Parathyroid adenoma (tissue), 2 donors: ENCODE results near the gene ONECUT3.

Experiments
- H2AFZ ChIP-seq: fragments of 300-600 bp; sonication (generic); one replicate; pipeline ENCODE4 v1.7.0; 2017; ENCODE audit warnings: antibody characterized with exemption, mild to moderate bottlenecking
- H3K27ac ChIP-seq: fragments of 300-600 bp; sonication (generic); one replicate; pipeline ENCODE4 v1.7.0; 2017
- H3K27me3 ChIP-seq: fragments of 300-600 bp; sonication (generic); one replicate; pipeline ENCODE4 v1.7.0; 2017; ENCODE audit warnings: low read length; ENCODE audit not compliant: control insufficient read depth, insufficient read depth
- H3K36me3 ChIP-seq: fragments of 300-600 bp; sonication (generic); one replicate; pipeline ENCODE4 v1.7.0; 2017; ENCODE audit warnings: low read length; ENCODE audit not compliant: control insufficient read depth, insufficient read depth
- H3K4me1 ChIP-seq: fragments of 300-600 bp; sonication (generic); one replicate; pipeline ENCODE4 v1.7.0; 2017; ENCODE audit warnings: control low read depth
- H3K4me2 ChIP-seq: fragments of 300-600 bp; sonication (generic); one replicate; pipeline ENCODE4 v1.7.0; 2017; ENCODE audit warnings: low read length
- H3K4me3 ChIP-seq: fragments of 300-600 bp; sonication (generic); one replicate; pipeline ENCODE4 v1.7.0; 2017; ENCODE audit warnings: low read depth, low read length
- H3K79me2 ChIP-seq: fragments of 300-600 bp; sonication (generic); one replicate; pipeline ENCODE4 v1.7.0; 2017; ENCODE audit warnings: control low read depth
- H3K9ac ChIP-seq: fragments of 300-600 bp; sonication (generic); one replicate; pipeline ENCODE4 v1.7.0; 2017; ENCODE audit warnings: mild to moderate bottlenecking
- H3K9me3 ChIP-seq: fragments of 300-600 bp; sonication (generic); one replicate; pipeline ENCODE4 v1.7.0; 2017; ENCODE audit warnings: low read length; ENCODE audit not compliant: control insufficient read depth
- TF ChIP-seq, protein P1 (sequence below): fragments of 300-600 bp; sonication (generic); IDR thresholded peaks from one replicate; pipeline ENCODE4 v1.7.0; 2017; ENCODE audit warnings: antibody characterized with exemption, mild to moderate bottlenecking
- donor health status: primary hyperparathyroidism.

ONECUT3 gene

DNA sequence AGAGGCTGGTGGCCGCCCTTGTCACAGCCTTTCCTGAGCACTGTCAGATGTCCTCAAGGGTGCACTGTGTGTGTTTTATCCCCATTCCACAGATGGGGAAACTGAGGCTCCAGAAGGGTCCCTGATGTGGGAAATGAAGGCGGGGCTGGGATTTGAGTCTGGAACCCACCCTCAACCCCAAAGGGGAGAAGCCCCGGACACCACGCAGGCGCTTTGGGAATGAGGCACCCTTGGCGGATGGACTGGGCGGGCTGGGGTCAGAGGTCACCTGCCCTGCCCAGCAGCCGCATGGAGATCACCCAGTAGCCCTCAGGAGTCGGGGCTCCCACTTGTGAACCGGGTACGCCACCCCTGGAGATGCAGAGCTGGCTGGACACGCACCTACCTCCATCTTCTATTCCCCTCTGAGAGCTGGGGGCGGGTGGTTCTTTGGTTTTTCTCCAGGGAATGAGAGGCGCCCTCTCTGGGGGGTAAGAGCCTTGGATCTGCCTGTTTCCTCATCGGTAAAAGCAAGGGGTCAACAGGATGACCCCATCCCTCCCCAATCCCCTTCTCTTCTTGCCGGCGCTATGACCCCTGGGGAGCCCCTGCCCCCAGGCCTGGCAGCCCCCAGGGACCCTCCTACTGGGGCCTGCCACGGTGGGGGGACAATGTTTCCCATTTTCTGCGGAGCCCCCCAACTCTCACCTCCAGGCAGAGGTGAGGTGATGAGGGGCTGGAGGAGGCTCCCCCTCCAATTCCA, 8.3 kb upstream of the ONECUT3 start:
- H2AFZ ChIP-seq = no peak overlapping the region
- H3K9me3 ChIP-seq = no peaks in the 10 kb centered on the region
- no peaks in the 10 kb centered on the region for H3K4me1 ChIP-seq
- no peak overlapping the region for H3K9ac ChIP-seq
- H3K36me3 ChIP-seq = no peaks in the 10 kb centered on the region
- H3K4me3 ChIP-seq = no peak overlapping the region
- TF ChIP-seq, protein P1, sequence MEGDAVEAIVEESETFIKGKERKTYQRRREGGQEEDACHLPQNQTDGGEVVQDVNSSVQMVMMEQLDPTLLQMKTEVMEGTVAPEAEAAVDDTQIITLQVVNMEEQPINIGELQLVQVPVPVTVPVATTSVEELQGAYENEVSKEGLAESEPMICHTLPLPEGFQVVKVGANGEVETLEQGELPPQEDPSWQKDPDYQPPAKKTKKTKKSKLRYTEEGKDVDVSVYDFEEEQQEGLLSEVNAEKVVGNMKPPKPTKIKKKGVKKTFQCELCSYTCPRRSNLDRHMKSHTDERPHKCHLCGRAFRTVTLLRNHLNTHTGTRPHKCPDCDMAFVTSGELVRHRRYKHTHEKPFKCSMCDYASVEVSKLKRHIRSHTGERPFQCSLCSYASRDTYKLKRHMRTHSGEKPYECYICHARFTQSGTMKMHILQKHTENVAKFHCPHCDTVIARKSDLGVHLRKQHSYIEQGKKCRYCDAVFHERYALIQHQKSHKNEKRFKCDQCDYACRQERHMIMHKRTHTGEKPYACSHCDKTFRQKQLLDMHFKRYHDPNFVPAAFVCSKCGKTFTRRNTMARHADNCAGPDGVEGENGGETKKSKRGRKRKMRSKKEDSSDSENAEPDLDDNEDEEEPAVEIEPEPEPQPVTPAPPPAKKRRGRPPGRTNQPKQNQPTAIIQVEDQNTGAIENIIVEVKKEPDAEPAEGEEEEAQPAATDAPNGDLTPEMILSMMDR = no peak
- H3K79me2 ChIP-seq = no peaks in the 10 kb centered on the region
- H3K27me3 ChIP-seq = peaks cover 25% of the 10 kb centered on the region
- H3K27ac ChIP-seq = no peak overlapping the region
- H3K4me2 ChIP-seq = no peak overlapping the region

DNA sequence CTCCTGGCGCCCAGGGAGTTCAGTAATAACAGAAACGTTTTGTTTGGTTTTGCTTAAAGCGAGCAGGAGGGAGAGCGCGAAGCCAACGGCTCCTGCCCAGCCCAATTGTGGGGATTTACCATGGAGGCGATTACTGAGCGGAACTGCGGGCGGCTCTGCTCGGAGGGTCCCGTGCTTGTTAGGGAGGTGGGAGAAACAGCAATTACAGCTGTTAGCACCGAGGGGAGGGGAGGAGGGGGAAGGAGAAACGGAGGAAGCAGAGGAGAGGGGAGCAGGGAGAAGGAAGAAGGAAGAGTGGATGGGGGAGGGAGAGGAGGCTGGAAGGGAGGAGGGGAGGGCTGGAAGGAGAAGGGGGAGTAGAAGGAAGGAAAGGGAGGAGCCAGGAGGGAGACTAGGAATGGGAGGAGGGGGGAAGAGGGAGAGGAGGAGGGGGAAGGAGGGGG, 7.7 kb upstream of the ONECUT3 start:
- Histone ChIP-seq H3K4me2 (no peak overlapping the region), H3K79me2 (no peaks in the 10 kb centered on the region), H3K36me3 (no peaks in the 10 kb centered on the region), H3K4me1 (no peaks in the 10 kb centered on the region), H3K9me3 (no peaks in the 10 kb centered on the region), H3K27me3 (peaks cover 25% of the 10 kb centered on the region), H3K27ac (no peak overlapping the region), H2AFZ (no peak overlapping the region), H3K9ac (no peak overlapping the region), H3K4me3 (no peak overlapping the region)
- TF ChIP-seq, protein P1 = no peak

DNA sequence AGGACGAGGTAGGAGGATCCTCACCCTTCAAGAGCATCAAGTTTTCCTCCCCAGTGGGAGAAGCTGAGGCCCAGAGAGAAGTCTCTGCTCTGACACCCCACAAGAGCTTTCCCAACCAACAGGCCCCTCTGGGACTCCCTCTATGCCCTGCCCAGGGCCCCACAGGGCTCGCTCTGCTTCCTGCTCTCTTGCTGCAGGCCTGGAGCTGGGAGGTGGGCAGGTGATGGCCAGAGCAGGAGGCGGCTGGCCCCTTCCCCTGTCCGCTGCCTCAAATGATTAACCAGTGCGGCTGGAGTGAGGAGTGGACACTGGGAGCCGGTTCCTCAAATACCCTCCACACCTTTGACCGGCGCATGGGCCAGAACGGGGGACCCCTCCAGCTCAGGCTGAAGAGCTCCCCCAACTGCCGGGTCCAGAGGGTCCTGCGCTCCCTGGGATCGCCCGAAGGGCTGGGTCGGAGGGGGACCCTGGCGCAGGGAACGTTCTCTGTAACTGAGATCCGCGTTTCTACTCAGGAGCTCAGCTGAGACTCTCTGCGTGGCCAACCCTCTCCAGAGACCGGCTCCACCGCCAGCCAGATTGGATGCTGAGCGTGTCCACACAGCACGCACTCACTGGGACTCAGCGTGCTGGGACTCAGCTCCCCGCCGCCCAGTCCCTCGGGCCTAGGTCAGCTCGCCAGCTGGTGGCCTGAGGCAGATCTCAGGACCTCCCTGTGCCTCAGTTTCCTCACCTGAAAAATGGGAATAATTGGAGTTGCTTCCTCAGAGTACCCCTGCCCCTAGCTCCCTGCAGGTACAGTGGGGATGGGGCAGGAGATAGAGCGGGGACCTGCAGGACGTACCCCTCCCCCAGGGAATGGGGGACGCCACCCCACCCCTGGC, 6.7 kb upstream of the ONECUT3 start:
- no peaks in the 10 kb centered on the region for H3K9me3 ChIP-seq
- no peaks in the 10 kb centered on the region for H3K36me3 ChIP-seq
- no peak overlapping the region for H3K4me3 ChIP-seq
- peaks cover 29% of the 10 kb centered on the region for H3K27me3 ChIP-seq
- H3K4me1 ChIP-seq = no peaks in the 10 kb centered on the region
- no peak overlapping the region for H3K4me2 ChIP-seq
- TF ChIP-seq, protein P1 = no peak
- no peaks in the 10 kb centered on the region for H3K79me2 ChIP-seq
- H2AFZ ChIP-seq = no peak overlapping the region
- H3K9ac ChIP-seq = no peak overlapping the region
- H3K27ac ChIP-seq = no peak overlapping the region

- H3K36me3 ChIP-seq = no peaks in the 10 kb centered on the region
- H3K27me3 ChIP-seq = peaks cover 32% of the 10 kb centered on the region
- no peak overlapping the region for H3K27ac ChIP-seq
- no peaks in the 10 kb centered on the region for H3K79me2 ChIP-seq
- H3K4me1 ChIP-seq = no peaks in the 10 kb centered on the region
- H2AFZ ChIP-seq = no peak overlapping the region
- H3K4me2 ChIP-seq = no peak overlapping the region
- no peaks in the 10 kb centered on the region for H3K9me3 ChIP-seq
- no peak overlapping the region for H3K4me3 ChIP-seq
- no peak overlapping the region for H3K9ac ChIP-seq
- TF ChIP-seq, protein P1 = no peak
These were observed 5.8 kb upstream of the ONECUT3 start for GRCh38 chr19:1747285-1748114.
